Lung (tissue), 12 donors: ENCODE measurements around the gene IGFBP7. TPM values are rescaled to one million over a fixed set of nuclear protein-coding genes. Genes with fewer than 3 reads are reported as not detected.

ENCODE experiments used
- ATAC-seq: fragments of 200-7000 bp; cut with Tn5 transposase; one replicate; pipeline ENCODE4 v1.9.1; 2020; ENCODE audit warnings: moderate number of reproducible peaks; ENCODE audit not compliant: insufficient read depth, low FRiP score
- DNase-seq, 3 donors: peaks; one replicate each; pipeline ENCODE4 v3.0.0-alpha.2; 2013 to 2017
- H3K27ac ChIP-seq, 2 donors: one replicate each; pipeline ENCODE4 v1.5.1; 2013; ENCODE audit warnings: mild to moderate bottlenecking in 2 of 2, moderate library complexity in 2 of 2, control low read depth in 1 of 2, inconsistent platforms in 1 of 2, low read depth in 1 of 2, low read length in 1 of 2
- H3K27me3 ChIP-seq, 3 donors: one replicate each; pipeline ENCODE4 v1.5.1; 2013; ENCODE audit warnings: low read length in 2 of 3; ENCODE audit not compliant: control insufficient read depth in 3 of 3, insufficient read depth in 3 of 3
- H3K36me3 ChIP-seq, 4 donors: one replicate each; pipeline ENCODE4 v1.5.1; 2013; ENCODE audit warnings: low read length in 4 of 4, mild to moderate bottlenecking in 1 of 4, moderate library complexity in 1 of 4; ENCODE audit not compliant: control insufficient read depth in 4 of 4, insufficient read depth in 4 of 4
- H3K4me1 ChIP-seq, 5 donors: one replicate each; pipeline ENCODE4 v1.5.1; 2013; ENCODE audit warnings: low read length in 5 of 5, mild to moderate bottlenecking in 2 of 5, moderate library complexity in 1 of 5; ENCODE audit not compliant: control insufficient read depth in 5 of 5, insufficient read depth in 5 of 5
- H3K4me3 ChIP-seq: one replicate; pipeline ENCODE4 v1.5.1; 2013; ENCODE audit warnings: mild to moderate bottlenecking, control low read depth, moderate library complexity
- H3K9ac ChIP-seq, 2 donors: one replicate each; pipeline ENCODE4 v1.5.1; 2013; ENCODE audit warnings: low read length in 2 of 2, control low read depth in 1 of 2; ENCODE audit not compliant: insufficient read depth in 1 of 2
- H3K9me3 ChIP-seq, 4 donors: one replicate each; pipeline ENCODE4 v1.5.1; 2013; ENCODE audit warnings: low read length in 3 of 4, mild to moderate bottlenecking in 1 of 4, moderate library complexity in 1 of 4; ENCODE audit not compliant: control insufficient read depth in 4 of 4, insufficient read depth in 3 of 4
- WGBS, 2 donors: extraction: QIAGEN DNeasy Blood & Tissue Kit; methylation state at CpG; one replicate each; pipeline ENCODE4 v1.1.7; 2013; 5-methylcytosine and 5-hydroxymethylcytosine counted together
- polyA plus RNA-seq, 2 donors: library from polyadenylated mRNA; stranded (reverse); fragments of 200-250 nt; gene quantifications; one replicate each; pipeline ENCODE4 v1.2.1, GENCODE V29; 2013
- total RNA-seq, 2 donors: library from RNA; depleted of rRNA in 1 of 2; stranded (reverse); fragments of >200 nt in 1 of 2; gene quantifications; one replicate each; pipeline ENCODE4 v1.2.1, GENCODE V29; 2014 to 2021
- TF ChIP-seq, protein P1 (sequence below): IDR thresholded peaks from 2 replicates; pipeline ENCODE4 v1.5.1; 2012; ENCODE audit warnings: mild to moderate bottlenecking; ENCODE audit errors: control extremely low read depth, extremely low read depth
- donor health status: control.
- donor health status: control.
- donor health status: Bipolar disorder and iron deficiency.
- donor health status: healthy.
- donor health status: DM: yes; HTN: yes; CAD: no.

The IGFBP7 gene
- total and polyA plus RNA-seq, 4 donors = 212 to 517 (median 399) TPM

DNA sequence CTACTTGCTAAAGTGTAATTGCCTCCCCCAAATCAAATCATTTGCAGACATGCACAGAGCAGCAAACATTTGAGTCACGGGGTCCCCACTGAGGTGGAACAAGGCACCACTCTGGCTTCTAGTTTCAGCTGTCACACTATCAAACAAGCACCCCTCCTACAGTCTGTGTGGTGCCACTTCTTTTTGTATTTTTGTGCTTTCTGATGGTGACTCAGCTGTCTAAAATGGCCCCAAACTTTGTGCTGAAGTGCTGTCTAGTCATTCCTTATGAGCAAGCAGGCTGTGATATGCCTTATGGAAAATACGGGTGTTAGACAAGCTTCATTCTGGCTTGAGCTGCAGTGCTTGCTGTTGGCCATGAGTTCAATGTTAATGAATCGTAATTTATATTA is 15.4 kb downstream of the IGFBP7 start:
- H3K27me3 ChIP-seq = no peaks in the 10 kb centered on the region
- TF ChIP-seq, protein P1, sequence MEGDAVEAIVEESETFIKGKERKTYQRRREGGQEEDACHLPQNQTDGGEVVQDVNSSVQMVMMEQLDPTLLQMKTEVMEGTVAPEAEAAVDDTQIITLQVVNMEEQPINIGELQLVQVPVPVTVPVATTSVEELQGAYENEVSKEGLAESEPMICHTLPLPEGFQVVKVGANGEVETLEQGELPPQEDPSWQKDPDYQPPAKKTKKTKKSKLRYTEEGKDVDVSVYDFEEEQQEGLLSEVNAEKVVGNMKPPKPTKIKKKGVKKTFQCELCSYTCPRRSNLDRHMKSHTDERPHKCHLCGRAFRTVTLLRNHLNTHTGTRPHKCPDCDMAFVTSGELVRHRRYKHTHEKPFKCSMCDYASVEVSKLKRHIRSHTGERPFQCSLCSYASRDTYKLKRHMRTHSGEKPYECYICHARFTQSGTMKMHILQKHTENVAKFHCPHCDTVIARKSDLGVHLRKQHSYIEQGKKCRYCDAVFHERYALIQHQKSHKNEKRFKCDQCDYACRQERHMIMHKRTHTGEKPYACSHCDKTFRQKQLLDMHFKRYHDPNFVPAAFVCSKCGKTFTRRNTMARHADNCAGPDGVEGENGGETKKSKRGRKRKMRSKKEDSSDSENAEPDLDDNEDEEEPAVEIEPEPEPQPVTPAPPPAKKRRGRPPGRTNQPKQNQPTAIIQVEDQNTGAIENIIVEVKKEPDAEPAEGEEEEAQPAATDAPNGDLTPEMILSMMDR = no peak
- no peaks in the 10 kb centered on the region for H3K36me3 ChIP-seq
- no peak for ATAC-seq
- H3K9me3 ChIP-seq = peaks cover 0 to 2% (median 0%) of the 10 kb centered on the region in 4 donors
- H3K27ac ChIP-seq = peak overlapping the region in 1 of 2 donors; percentile 55
- no peak for DNase-seq
- no peak overlapping the region for H3K4me3 ChIP-seq
- H3K4me1 ChIP-seq = peaks cover 6 to 62% (median 21%) of the 10 kb centered on the region in 5 donors
- H3K9ac ChIP-seq = no peak overlapping the region
- 88% methylated on average over 3 of the region's 3 CpGs for WGBS, 2 donors

DNA sequence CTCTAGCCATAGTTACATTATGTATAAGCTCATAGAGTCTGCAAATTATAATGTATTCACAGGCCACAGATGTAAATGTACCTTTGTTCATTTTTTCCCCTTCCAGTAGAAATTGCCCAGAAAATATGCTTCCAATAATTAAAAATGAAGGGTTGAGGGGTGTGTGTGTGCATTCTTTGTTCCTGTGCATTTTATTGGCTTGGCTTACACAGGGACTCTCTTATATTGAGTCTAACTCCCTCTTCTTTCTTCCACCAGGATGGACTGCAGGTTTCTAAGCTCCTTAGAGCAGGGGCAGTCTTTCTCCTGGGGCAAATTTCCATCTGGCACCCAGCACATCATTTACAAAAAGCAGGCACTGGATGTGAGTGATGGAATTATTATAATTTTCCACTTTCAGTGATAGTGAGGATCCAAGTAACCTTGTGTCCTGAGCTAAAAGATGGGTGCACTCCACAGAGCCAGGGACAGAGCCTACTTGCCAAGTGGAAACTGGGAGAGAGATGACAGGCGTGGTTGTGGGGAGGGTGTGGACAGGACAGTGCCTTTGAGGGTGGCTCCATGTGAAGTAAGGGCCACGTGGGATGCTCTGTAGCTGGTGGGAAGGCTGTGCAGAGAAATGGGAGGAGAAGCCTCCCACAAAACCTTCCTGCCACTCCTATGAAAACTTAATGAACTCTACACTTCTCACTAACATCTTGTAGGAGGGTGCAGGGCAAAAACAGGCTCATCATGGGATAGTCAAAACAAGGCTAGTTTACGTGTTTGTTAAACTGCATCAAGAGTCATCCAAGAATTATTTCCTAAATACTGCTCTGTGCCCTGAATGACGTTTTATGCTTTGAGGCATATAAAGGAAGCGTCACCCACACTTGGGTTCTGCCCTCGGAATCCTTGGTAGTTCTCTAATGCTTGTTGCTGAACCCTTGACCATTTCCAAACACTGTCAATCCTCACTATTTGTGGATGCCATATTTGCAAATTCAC is 16.0 kb downstream of the IGFBP7 start:
- TF ChIP-seq, protein P1 = no peak
- Histone ChIP-seq H3K9ac (no peak overlapping the region), H3K9me3 (peaks cover 0 to 2% (median 0%) of the 10 kb centered on the region in 4 donors), H3K4me3 (no peak overlapping the region), H3K27me3 (no peaks in the 10 kb centered on the region), H3K4me1 (peaks cover 6 to 58% (median 16%) of the 10 kb centered on the region in 5 donors), H3K36me3 (no peaks in the 10 kb centered on the region), H3K27ac (peak overlapping the region in 1 of 2 donors; percentile 76)
- DNase-seq (no peak), ATAC-seq (no peak)
- 74 to 79% methylated on average over 6 of the region's 6 CpGs for WGBS, 2 donors

DNA sequence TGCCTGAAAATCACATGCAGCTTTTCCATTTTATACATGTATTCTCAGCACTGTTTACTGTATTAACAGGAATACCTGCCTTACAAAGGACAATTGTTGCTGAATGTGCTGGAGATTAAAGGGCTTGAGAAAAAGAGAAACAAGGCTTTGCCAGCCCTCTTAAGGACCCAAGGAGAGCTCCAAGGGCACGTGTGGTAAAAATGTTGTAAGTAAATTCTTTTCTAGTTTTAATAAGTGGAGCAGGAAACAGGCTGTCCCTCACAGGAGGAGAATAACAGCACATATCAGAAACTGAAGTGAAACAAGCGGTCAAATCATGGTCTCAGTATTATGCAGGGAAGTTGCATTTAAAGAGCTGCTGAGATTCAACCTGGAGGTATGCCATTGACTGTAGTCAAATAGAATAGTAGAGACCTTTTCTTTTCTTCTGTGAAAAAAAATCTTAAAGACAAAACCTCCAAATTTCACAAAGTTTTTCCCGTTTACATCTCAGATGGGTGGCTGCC is 18.5 kb downstream of the IGFBP7 start:
- Histone ChIP-seq H3K9me3 (peaks cover 0 to 2% (median 0%) of the 10 kb centered on the region in 4 donors), H3K36me3 (peaks cover 0 to 4% (median 0%) of the 10 kb centered on the region in 4 donors), H3K27ac (peak overlapping the region in 1 of 2 donors; percentile 66), H3K4me3 (no peak overlapping the region), H3K9ac (no peak overlapping the region), H3K4me1 (peaks cover 0 to 54% (median 0%) of the 10 kb centered on the region in 5 donors), H3K27me3 (no peaks in the 10 kb centered on the region)
- DNase-seq (peak in 2 of 3 donors; percentile 41 to 62), ATAC-seq (no peak)
- 34 to 35% methylated on average over 3 of the region's 3 CpGs for WGBS, 2 donors
- TF ChIP-seq, protein P1 = no peak
